ENCODE results near the gene IL1RL2.

IL1RL2 gene

GRCh38 chr2:102143450-102143985, 43.3 kb upstream of the IL1RL2 start:
- Histone ChIP-seq H3K36me3 (ENCODE audit: insufficient read depth) (no peaks in the 10 kb centered on the region), H3K79me2 (ENCODE audit: insufficient read depth, low read depth) (no peaks in the 10 kb centered on the region), H3K27me3 (ENCODE audit: insufficient read depth, low read depth) (no peaks in the 10 kb centered on the region), H2AFZ (ENCODE audit: low read depth) (no peak overlapping the region), H3K4me1 (ENCODE audit: low read depth, poor library complexity, severe bottlenecking) (no peaks in the 10 kb centered on the region), H3K4me3 (IDR thresholded peaks at IDR 0.05; ENCODE audit: insufficient read depth, low read depth, low read length) (no peak overlapping the region), H3K4me2 (no peak overlapping the region), H3K9ac (no peak overlapping the region), H3K27ac (no peak overlapping the region), H4K20me1 (ENCODE audit: insufficient read depth) (no peaks in the 10 kb centered on the region)
- TF ChIP-seq, protein P1, sequence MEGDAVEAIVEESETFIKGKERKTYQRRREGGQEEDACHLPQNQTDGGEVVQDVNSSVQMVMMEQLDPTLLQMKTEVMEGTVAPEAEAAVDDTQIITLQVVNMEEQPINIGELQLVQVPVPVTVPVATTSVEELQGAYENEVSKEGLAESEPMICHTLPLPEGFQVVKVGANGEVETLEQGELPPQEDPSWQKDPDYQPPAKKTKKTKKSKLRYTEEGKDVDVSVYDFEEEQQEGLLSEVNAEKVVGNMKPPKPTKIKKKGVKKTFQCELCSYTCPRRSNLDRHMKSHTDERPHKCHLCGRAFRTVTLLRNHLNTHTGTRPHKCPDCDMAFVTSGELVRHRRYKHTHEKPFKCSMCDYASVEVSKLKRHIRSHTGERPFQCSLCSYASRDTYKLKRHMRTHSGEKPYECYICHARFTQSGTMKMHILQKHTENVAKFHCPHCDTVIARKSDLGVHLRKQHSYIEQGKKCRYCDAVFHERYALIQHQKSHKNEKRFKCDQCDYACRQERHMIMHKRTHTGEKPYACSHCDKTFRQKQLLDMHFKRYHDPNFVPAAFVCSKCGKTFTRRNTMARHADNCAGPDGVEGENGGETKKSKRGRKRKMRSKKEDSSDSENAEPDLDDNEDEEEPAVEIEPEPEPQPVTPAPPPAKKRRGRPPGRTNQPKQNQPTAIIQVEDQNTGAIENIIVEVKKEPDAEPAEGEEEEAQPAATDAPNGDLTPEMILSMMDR (conservative IDR thresholded peaks at IDR 0.05; ENCODE audit: low read depth, low read length) = no peak

DNA sequence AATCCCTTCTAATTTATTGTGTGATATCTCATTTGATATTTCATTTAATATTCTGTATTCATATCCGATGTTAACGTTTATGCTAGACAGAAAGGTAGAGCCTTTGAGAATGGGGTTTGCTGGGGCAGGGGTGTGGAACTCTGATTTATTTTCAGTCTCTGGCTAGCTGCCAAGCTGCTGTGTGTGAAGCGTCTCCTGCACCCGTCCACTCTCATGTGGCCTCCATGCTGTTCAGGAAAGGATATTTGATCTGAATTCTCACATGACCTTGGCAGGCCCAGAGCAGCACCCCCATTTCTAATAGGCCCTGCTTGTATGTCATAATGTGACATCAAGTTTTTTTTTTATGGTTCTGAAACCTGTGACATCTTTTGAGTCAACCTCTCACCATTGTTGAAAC, 42.7 kb upstream of the IL1RL2 start:
- Histone ChIP-seq H3K4me3 (IDR thresholded peaks at IDR 0.05; ENCODE audit: insufficient read depth, low read depth, low read length) (no peak overlapping the region), H3K9ac (no peak overlapping the region), H3K27ac (no peak overlapping the region), H3K4me1 (ENCODE audit: low read depth, poor library complexity, severe bottlenecking) (no peaks in the 10 kb centered on the region), H4K20me1 (ENCODE audit: insufficient read depth) (no peaks in the 10 kb centered on the region), H3K36me3 (ENCODE audit: insufficient read depth) (no peaks in the 10 kb centered on the region), H3K27me3 (ENCODE audit: insufficient read depth, low read depth) (no peaks in the 10 kb centered on the region), H3K79me2 (ENCODE audit: insufficient read depth, low read depth) (no peaks in the 10 kb centered on the region), H3K4me2 (no peak overlapping the region), H2AFZ (ENCODE audit: low read depth) (no peak overlapping the region)
- TF ChIP-seq, protein P1 (conservative IDR thresholded peaks at IDR 0.05; ENCODE audit: low read depth, low read length) = no peak

DNA sequence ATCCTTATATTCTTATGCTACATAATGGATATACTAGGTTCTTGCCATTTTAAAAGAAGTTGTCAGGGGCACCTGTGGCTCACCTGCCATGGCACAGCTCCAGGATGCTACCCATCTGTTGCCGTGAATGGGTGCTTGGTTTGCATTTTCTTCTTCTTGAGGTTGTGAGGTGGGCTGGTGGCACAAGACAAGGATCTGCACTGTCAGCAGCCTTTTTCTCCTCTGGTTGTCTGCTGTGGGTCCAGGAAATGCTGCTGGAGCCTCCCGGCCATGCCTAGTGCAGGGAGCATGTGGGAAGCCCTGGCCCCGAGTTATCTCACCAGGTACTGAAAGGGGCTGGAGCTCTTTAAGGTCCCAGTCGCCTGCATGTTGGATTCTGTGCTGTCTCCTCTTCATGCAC, 41.7 kb upstream of the IL1RL2 start:
- Histone ChIP-seq H4K20me1 (ENCODE audit: insufficient read depth) (no peaks in the 10 kb centered on the region), H3K4me1 (ENCODE audit: low read depth, poor library complexity, severe bottlenecking) (no peaks in the 10 kb centered on the region), H2AFZ (ENCODE audit: low read depth) (no peak overlapping the region), H3K36me3 (ENCODE audit: insufficient read depth) (no peaks in the 10 kb centered on the region), H3K9ac (no peak overlapping the region), H3K4me3 (IDR thresholded peaks at IDR 0.05; ENCODE audit: insufficient read depth, low read depth, low read length) (no peak overlapping the region), H3K4me2 (no peak overlapping the region), H3K27ac (no peak overlapping the region), H3K27me3 (ENCODE audit: insufficient read depth, low read depth) (no peaks in the 10 kb centered on the region), H3K79me2 (ENCODE audit: insufficient read depth, low read depth) (no peaks in the 10 kb centered on the region)
- TF ChIP-seq, protein P1 (conservative IDR thresholded peaks at IDR 0.05; ENCODE audit: low read depth, low read length) = no peak

DNA sequence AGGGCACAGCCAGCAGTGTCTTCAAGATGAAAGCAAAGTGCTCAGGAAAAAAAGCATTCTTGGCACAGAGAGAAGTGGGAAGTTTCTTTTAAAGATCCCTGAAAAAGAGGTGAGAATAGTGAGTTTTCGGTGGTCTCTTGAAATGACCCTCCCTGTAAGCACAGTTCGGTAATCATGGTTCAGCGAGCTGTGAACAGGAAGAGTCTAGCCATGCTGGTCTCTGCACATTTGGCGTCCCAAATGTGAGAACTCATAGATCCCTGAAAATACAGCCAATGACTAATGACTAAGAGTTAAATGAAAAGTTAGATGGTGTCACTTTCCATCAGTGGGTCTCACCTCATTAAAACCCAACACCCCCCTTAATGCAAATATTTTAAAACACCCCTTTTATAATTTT, 40.9 kb upstream of the IL1RL2 start:
- Histone ChIP-seq H3K4me2 (no peak overlapping the region), H3K36me3 (ENCODE audit: insufficient read depth) (no peaks in the 10 kb centered on the region), H3K4me1 (ENCODE audit: low read depth, poor library complexity, severe bottlenecking) (no peaks in the 10 kb centered on the region), H4K20me1 (ENCODE audit: insufficient read depth) (no peaks in the 10 kb centered on the region), H2AFZ (ENCODE audit: low read depth) (no peak overlapping the region), H3K27ac (no peak overlapping the region), H3K27me3 (ENCODE audit: insufficient read depth, low read depth) (no peaks in the 10 kb centered on the region), H3K9ac (no peak overlapping the region), H3K4me3 (IDR thresholded peaks at IDR 0.05; ENCODE audit: insufficient read depth, low read depth, low read length) (no peak overlapping the region), H3K79me2 (ENCODE audit: insufficient read depth, low read depth) (no peaks in the 10 kb centered on the region)
- TF ChIP-seq, protein P1 (conservative IDR thresholded peaks at IDR 0.05; ENCODE audit: low read depth, low read length) = no peak
